Neutrophil (primary cell): ENCODE measurements around the gene PCED1B.

Source experiments
- H3K27ac ChIP-seq: fragments of 200-600 bp; sonication (generic); 2 replicates; pipeline ENCODE4 v1.5.1; 2016; ENCODE audit warnings: mild to moderate bottlenecking, moderate library complexity
- H3K27me3 ChIP-seq: fragments of 200-600 bp; sonication (generic); 2 replicates; pipeline ENCODE4 v1.6.0; 2016; ENCODE audit warnings: mild to moderate bottlenecking
- H3K36me3 ChIP-seq: fragments of 200-600 bp; sonication (generic); 2 replicates; pipeline ENCODE4 v1.5.1; 2017
- H3K4me1 ChIP-seq, 2 experiments: fragments of 200-600 bp in 1 of 2; sonication (generic) in 1 of 2; 1 replicate in 1 of 2; 2 replicates in 1 of 2; pipeline versions ENCODE4 v1.5.1 to v1.6.1; 2013 to 2016; ENCODE audit warnings: low read depth in 1 of 2, low read length in 1 of 2, mild to moderate bottlenecking in 1 of 2, moderate library complexity in 1 of 2; ENCODE audit not compliant: control insufficient read depth in 1 of 2, insufficient read depth in 1 of 2
- H3K4me3 ChIP-seq, 2 experiments: fragments of 200-600 bp in 1 of 2; sonication (generic) in 1 of 2; 1 replicate in 1 of 2; 2 replicates in 1 of 2; pipeline ENCODE4 v1.5.1; 2013 to 2016; ENCODE audit warnings: low read depth in 1 of 2, low read length in 1 of 2, mild to moderate bottlenecking in 1 of 2, moderate library complexity in 1 of 2
- H3K9me3 ChIP-seq: fragments of 200-600 bp; sonication (generic); 2 replicates; pipeline ENCODE4 v1.5.1; 2016
- CTCF ChIP-seq: fragments of 200-600 bp; sonication (generic); IDR thresholded peaks from 2 replicates; pipeline ENCODE4 v1.5.1; 2016; ENCODE audit warnings: antibody characterized with exemption

Gene PCED1B

DNA sequence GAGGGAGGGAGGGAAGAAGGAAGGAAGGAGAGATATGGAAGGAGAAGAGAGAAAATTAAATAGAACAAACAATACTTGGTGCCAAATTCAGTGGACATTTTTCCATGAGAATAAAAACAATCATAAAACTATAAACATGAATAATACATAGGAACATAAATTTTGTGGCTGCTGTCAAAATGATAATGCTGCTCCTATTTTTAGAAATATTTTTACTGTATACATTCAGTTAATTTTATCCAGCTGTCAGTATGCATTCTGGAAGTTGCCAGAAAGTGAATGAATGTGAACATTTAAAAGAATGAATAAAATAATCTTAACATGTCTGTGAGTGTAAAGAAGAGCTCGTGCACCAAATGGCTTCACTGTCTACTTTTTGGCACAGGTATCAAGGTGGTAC lies 13.9 kb upstream of the PCED1B start:
- Histone ChIP-seq H3K4me1 (no peaks in the 10 kb centered on the region), H3K36me3 (no peaks in the 10 kb centered on the region), H3K27me3 (no peaks in the 10 kb centered on the region), H3K27ac (no peak overlapping the region), H3K9me3 (no peaks in the 10 kb centered on the region), H3K4me3 (no peak overlapping the region)
- TF ChIP-seq CTCF: no peak

DNA sequence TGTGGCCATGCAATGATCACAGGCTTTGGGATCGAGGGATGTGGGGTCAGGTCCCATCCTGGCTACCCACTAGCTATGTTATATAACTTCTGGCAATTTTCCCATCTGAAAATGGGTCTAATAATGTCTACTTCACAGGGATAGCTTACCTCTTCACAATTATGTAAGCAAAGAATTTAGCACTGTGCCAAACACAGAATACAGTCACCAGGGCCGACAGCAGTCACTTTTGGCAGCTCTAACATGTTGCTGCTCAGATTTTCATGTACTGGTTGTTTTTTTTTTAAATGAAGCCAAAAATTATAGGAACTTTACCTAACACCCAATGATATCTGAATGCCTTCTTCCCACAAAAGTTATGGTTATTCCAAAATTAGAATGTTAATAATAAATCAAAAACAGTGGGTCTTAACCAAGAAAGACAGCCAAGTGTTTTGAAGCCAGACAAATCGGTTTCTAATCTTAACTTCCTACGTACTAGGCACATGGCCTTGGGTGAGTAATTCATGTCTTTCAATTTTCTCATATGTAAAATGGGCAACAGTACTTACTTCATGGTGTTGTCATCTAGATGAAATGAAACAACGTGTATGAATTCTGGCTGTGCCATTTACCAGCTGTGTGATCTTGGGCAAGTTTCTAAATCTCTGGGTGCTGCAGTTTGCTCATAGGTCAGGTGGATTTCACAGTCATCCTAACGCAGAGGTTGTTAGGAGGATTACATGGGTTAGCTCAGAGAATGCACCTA lies 13.0 kb upstream of the PCED1B start:
- no peak overlapping the region for H3K27ac ChIP-seq
- no peak overlapping the region for H3K4me3 ChIP-seq
- H3K4me1 ChIP-seq: no peaks in the 10 kb centered on the region
- no peak for TF ChIP-seq CTCF
- no peaks in the 10 kb centered on the region for H3K36me3 ChIP-seq
- no peaks in the 10 kb centered on the region for H3K27me3 ChIP-seq
- H3K9me3 ChIP-seq: no peaks in the 10 kb centered on the region

GRCh38 chr12:47067176-47067575 lies 12.2 kb upstream of the PCED1B start:
- Histone ChIP-seq H3K27ac (no peak overlapping the region), H3K27me3 (no peaks in the 10 kb centered on the region), H3K9me3 (no peaks in the 10 kb centered on the region), H3K36me3 (no peaks in the 10 kb centered on the region), H3K4me3 (no peak overlapping the region), H3K4me1 (no peaks in the 10 kb centered on the region)
- no peak for TF ChIP-seq CTCF

- Histone ChIP-seq H3K4me1 (no peaks in the 10 kb centered on the region), H3K27me3 (no peaks in the 10 kb centered on the region), H3K4me3 (no peak overlapping the region), H3K9me3 (no peaks in the 10 kb centered on the region), H3K36me3 (no peaks in the 10 kb centered on the region), H3K27ac (no peak overlapping the region)
- TF ChIP-seq CTCF: no peak
Measured at GRCh38 chr12:47067771-47068431, 11.5 kb upstream of the PCED1B start.

DNA sequence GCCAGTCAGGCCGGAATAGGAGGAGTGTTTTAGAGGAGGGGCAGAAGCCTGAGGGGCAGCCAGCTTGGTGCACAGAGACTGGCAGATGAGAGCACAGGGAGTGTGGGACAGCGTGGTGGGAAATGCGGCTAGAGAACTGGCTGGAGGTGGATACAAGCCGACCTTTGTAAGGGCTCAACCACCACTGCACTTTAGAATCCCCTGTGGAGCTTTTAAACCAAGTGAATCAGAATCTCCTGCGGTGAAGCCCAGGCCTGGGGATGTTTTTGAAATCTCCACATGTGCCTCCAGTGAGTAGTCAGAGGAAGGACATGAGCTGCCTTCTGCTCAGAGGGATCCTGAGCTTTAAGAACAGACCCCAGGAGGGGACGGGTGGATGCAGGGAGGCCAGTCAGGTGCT lies 10.9 kb upstream of the PCED1B start:
- no peak for TF ChIP-seq CTCF
- H3K27ac ChIP-seq: no peak overlapping the region
- H3K36me3 ChIP-seq: no peaks in the 10 kb centered on the region
- H3K27me3 ChIP-seq: no peaks in the 10 kb centered on the region
- no peak overlapping the region for H3K4me3 ChIP-seq
- H3K9me3 ChIP-seq: no peaks in the 10 kb centered on the region
- H3K4me1 ChIP-seq: no peaks in the 10 kb centered on the region
